ENCODE data around the gene FGF6.

The FGF6 gene

DNA sequence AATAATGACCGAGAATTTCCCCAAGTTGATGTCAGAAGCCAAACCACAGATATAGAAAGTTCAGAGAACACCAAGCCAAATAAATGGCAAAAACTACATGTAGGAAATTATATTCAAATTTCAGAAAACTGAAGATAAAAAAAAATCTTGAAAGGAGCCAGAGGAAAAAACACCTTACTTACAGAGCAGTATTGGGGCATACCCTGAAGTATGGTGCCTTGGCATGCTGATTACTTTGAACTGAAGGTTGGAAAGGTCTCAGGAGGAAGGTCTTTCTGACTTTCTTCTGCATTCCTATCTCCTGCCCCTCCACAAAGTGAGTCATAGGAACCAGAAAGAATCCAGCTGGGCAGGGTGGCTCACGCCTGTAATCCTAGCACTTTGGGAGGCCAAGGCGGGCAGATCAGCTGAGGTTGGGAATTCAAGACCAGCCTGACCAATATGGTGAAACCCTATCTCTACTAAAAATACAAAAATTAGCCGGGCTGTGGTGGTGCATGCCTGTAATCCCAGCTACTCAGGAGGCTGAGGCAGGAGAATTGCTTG is 8.8 kb upstream of the FGF6 start:
- no peak overlapping the region for H3K27ac ChIP-seq (ENCODE audit: low read length)
- TF ChIP-seq CTCF (IDR thresholded peaks at IDR 0.05; ENCODE audit: borderline replicate concordance, extremely low read depth, low read length, poor library complexity, severe bottlenecking) (no peak), EZH2 (IDR thresholded peaks at IDR 0.05; ENCODE audit: borderline replicate concordance, low read depth, low read length, severe bottlenecking) (no peak)
- no peak for ATAC-seq (ENCODE audit: insufficient read depth, low read depth)
- H3K9me3 ChIP-seq (ENCODE audit: insufficient read depth, low read length, severe bottlenecking): no peaks in the 10 kb centered on the region
- no peak overlapping the region for H3K4me2 ChIP-seq (ENCODE audit: insufficient read depth, low read length)
- H3K4me3 ChIP-seq (ENCODE audit: low read depth in 1 of 2, low read length in 2 of 2): no peak overlapping the region
- H3K4me1 ChIP-seq (ENCODE audit: insufficient read depth, low read length): peaks cover 12% of the 10 kb centered on the region
- no peaks in the 10 kb centered on the region for H3K36me3 ChIP-seq (ENCODE audit: insufficient read depth, low read length)
- no peaks in the 10 kb centered on the region for H4K20me1 ChIP-seq (ENCODE audit: insufficient read depth, low read length)
- no peaks in the 10 kb centered on the region for H3K79me2 ChIP-seq (ENCODE audit: insufficient read depth, low read length)
- DNase-seq: no peak
- H2AFZ ChIP-seq (ENCODE audit: low read depth, low read length): no peak overlapping the region
- H3K9ac ChIP-seq (ENCODE audit: low read depth, low read length): no peak overlapping the region
- peaks cover 4% of the 10 kb centered on the region for H3K27me3 ChIP-seq (ENCODE audit: insufficient read depth, low read length, poor library complexity)

DNA sequence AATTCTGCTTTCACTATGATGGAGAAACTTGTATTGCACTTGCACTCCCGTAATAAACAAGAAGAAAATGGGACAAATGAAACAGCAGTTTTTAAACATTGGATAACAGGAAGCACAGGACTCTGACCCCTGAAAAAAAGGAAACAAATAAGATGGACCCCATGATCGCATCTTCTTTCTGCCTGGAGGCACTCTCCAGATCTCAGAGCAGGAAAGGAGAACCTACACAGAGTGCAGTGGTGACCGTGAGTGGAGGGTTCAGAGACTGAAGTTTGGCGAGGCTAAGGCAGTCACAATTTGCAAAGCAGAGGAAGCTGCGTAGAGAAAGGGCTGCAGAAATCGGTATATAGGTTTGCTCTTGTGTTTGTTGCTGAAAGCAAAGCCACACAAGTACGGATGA is 6.1 kb upstream of the FGF6 start:
- Histone ChIP-seq H3K79me2 (ENCODE audit: insufficient read depth, low read length) (no peaks in the 10 kb centered on the region), H3K4me2 (ENCODE audit: insufficient read depth, low read length) (no peak overlapping the region), H3K9me3 (ENCODE audit: insufficient read depth, low read length, severe bottlenecking) (no peaks in the 10 kb centered on the region), H3K4me1 (ENCODE audit: insufficient read depth, low read length) (peaks cover 12% of the 10 kb centered on the region), H3K36me3 (ENCODE audit: insufficient read depth, low read length) (no peaks in the 10 kb centered on the region), H2AFZ (ENCODE audit: low read depth, low read length) (no peak overlapping the region), H3K9ac (ENCODE audit: low read depth, low read length) (no peak overlapping the region), H3K4me3 (ENCODE audit: low read depth in 1 of 2, low read length in 2 of 2) (no peak overlapping the region), H3K27me3 (ENCODE audit: insufficient read depth, low read length, poor library complexity) (peaks cover 2% of the 10 kb centered on the region), H4K20me1 (ENCODE audit: insufficient read depth, low read length) (no peaks in the 10 kb centered on the region), H3K27ac (ENCODE audit: low read length) (no peak overlapping the region)
- no peak for DNase-seq
- ATAC-seq (ENCODE audit: insufficient read depth, low read depth): no peak
- no peak for TF ChIP-seq EZH2 (IDR thresholded peaks at IDR 0.05; ENCODE audit: borderline replicate concordance, low read depth, low read length, severe bottlenecking)

DNA sequence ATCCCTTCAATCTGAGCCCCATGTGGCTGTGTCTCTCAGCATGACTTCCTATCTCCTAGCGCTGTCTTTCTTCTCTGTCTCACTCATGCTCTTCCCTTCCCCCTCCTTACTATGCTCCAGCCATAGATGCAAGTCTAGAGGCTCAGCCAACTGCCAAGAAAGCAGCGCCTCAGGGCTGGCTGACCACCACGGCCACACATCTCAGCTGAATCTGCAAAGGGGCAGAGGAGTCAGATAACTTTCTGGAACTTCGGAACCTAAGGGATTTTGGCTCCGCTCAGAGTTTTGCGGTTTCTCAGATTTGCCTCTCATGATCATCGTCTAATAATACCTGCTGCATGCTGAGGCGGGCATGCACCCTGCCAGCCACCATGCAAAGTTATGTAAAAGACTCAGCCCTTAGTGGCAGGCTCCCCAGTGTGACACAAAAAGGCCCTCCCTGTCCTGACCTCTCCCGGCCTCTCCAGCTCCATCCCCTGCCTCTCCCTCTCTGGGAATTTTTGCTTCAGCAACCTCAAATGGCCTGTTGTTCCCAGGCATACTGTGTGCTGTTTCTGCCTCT is 5.0 kb upstream of the FGF6 start:
- Histone ChIP-seq H3K9me3 (ENCODE audit: insufficient read depth, low read length, severe bottlenecking) (no peaks in the 10 kb centered on the region), H3K27ac (ENCODE audit: low read length) (no peak overlapping the region), H3K36me3 (ENCODE audit: insufficient read depth, low read length) (no peaks in the 10 kb centered on the region), H3K4me3 (ENCODE audit: low read depth in 1 of 2, low read length in 2 of 2) (no peak overlapping the region), H3K79me2 (ENCODE audit: insufficient read depth, low read length) (no peaks in the 10 kb centered on the region), H4K20me1 (ENCODE audit: insufficient read depth, low read length) (no peaks in the 10 kb centered on the region), H3K4me1 (ENCODE audit: insufficient read depth, low read length) (peaks cover 12% of the 10 kb centered on the region), H3K27me3 (ENCODE audit: insufficient read depth, low read length, poor library complexity) (no peaks in the 10 kb centered on the region), H3K9ac (ENCODE audit: low read depth, low read length) (no peak overlapping the region), H2AFZ (ENCODE audit: low read depth, low read length) (no peak overlapping the region), H3K4me2 (ENCODE audit: insufficient read depth, low read length) (no peak overlapping the region)
- DNase-seq: no peak
- ATAC-seq (ENCODE audit: insufficient read depth, low read depth): peak; percentile 49; the same call in 1 of the 3 replicates
- TF ChIP-seq CTCF (IDR thresholded peaks at IDR 0.05; ENCODE audit: borderline replicate concordance, extremely low read depth, low read length, poor library complexity, severe bottlenecking) (no peak), EZH2 (IDR thresholded peaks at IDR 0.05; ENCODE audit: borderline replicate concordance, low read depth, low read length, severe bottlenecking) (no peak)

- H3K27ac ChIP-seq (ENCODE audit: low read length): no peak overlapping the region
- H3K36me3 ChIP-seq (ENCODE audit: insufficient read depth, low read length): no peaks in the 10 kb centered on the region
Measured at GRCh38 chr12:4449851-4450221, 4.2 kb upstream of the FGF6 start.

More at GRCh38 chr12:4449851-4450221, 4.2 kb upstream of the FGF6 start:
- TF ChIP-seq CTCF (IDR thresholded peaks at IDR 0.05; ENCODE audit: borderline replicate concordance, extremely low read depth, low read length, poor library complexity, severe bottlenecking) (no peak), EZH2 (IDR thresholded peaks at IDR 0.05; ENCODE audit: borderline replicate concordance, low read depth, low read length, severe bottlenecking) (no peak)
- no peaks in the 10 kb centered on the region for H3K9me3 ChIP-seq (ENCODE audit: insufficient read depth, low read length, severe bottlenecking)
- peak; percentile 26 for DNase-seq
- no peak overlapping the region for H3K9ac ChIP-seq (ENCODE audit: low read depth, low read length)
- H2AFZ ChIP-seq (ENCODE audit: low read depth, low read length): no peak overlapping the region
- no peak overlapping the region for H3K4me2 ChIP-seq (ENCODE audit: insufficient read depth, low read length)
- no peaks in the 10 kb centered on the region for H4K20me1 ChIP-seq (ENCODE audit: insufficient read depth, low read length)
- H3K4me3 ChIP-seq (ENCODE audit: low read depth in 1 of 2, low read length in 2 of 2): no peak overlapping the region
- peaks cover 12% of the 10 kb centered on the region for H3K4me1 ChIP-seq (ENCODE audit: insufficient read depth, low read length)
- no peak for ATAC-seq (ENCODE audit: insufficient read depth, low read depth)
- no peaks in the 10 kb centered on the region for H3K27me3 ChIP-seq (ENCODE audit: insufficient read depth, low read length, poor library complexity)
- no peaks in the 10 kb centered on the region for H3K79me2 ChIP-seq (ENCODE audit: insufficient read depth, low read length)

All from DND-41 (cell line).